CD4-positive, alpha-beta T cell treated with Interferon alpha-2 for 1 hour (primary cell): ENCODE measurements around the gene OTULIN.

Experiments used
- DNase-seq, 2 donors: peaks; one replicate each; pipeline ENCODE4 v3.0.0-alpha.2; 2020 to 2022

The OTULIN gene

DNA sequence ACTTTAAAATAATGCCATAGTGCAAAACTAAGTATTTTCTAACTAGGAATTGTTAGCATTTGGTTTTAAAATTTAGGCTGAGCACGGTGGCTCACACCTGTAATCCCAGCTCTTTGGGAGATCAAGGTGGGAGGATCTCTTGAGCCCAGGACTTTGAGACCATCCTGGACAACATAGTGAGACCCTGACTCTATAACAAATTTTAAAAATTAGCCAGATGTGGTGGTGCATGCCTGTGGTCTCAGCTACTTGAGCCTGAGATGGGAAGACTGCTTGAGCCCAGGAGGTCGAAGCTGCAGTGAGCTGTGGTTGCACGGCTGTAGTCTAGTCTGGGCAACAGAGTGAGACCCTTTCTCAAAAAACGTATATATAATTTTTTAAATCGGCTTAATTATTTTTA, 4.9 kb downstream of the OTULIN start:
- DNase-seq, result no peak

DNA sequence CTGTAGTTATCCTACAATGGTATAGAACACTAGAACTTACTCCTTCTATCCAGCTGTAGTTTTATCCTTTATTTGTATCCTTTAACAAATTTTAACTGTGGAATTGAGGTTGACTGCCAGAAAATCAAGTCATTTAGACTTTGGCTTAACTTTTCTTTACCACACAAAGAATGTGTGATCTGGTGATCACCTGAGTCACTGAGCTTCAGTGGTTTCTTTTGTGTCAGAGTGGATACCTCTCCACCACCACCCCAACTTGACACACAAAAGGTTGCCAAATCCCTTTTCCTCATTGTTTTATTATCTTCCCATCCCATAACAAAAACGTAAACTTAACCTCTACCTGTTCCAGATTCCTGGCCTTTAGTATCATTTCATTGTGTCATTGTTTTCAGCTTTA, 5.5 kb downstream of the OTULIN start:
- no peak for DNase-seq

- peak in 1 of 2 donors; percentile 62 for DNase-seq
Observed at GRCh38 chr5:14671414-14671813, 6.9 kb downstream of the OTULIN start.

DNA sequence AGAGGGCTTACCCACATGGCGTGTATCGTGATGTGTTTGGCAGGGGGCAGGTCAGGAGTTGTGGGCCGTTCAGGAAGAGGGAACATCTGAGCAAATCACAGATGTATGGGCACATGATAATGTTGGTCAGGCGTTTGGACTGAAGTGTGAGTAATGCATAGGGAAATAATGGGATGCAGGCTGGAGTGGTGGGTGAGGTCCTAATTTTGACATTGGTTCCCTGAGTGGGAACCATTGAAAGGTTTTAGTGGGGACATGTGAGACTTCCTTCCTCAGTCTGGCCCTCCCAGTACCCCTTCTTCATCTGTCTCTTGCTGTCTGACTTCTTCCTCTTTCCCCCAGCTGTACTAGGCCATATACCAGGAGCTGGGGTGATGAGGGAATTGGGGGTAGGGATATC, 7.6 kb downstream of the OTULIN start:
- no peak for DNase-seq

DNA sequence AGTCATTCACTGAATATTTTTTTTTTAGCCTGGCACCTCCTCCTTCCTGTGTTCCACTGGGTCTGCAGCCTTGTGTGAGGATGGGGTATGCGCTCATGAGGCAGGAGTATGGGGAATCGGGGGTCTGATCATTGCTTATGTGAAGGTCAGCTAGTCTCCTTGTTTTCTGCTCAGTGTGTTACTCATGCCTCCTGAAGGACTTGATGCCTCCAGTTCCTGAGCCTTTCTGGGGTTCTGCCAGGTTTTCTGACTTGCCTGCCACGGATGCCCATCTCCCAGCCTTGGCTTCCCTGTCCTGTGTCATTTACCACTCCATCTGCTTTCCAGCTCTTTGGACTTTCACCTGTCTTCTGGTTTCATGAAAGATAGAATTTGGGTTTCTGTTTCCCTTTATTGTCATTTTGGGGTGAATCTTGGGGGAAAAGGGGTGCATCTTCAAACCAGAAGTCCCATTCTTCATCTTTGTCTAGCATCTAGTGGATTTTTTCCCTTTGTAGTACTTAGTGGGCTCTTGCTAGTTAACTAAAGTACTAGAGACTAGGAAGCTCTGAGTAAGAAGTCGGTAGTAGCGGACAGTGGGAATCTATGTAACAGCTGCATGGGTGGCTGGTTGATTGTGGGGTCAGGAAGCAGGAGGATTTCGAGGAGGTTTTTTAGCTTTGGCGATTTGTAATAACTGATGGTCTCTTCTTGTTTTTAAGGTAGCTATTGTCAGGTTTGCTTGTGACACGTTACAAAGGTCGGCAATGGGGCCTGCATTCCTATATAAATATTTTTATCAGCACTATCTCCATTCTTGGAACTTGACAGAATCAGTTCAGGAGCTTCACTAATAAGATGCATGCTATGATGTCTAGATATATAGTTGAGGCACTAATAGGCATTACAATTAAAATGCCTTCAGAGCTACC, 8.2 kb downstream of the OTULIN start:
- no peak for DNase-seq

DNA sequence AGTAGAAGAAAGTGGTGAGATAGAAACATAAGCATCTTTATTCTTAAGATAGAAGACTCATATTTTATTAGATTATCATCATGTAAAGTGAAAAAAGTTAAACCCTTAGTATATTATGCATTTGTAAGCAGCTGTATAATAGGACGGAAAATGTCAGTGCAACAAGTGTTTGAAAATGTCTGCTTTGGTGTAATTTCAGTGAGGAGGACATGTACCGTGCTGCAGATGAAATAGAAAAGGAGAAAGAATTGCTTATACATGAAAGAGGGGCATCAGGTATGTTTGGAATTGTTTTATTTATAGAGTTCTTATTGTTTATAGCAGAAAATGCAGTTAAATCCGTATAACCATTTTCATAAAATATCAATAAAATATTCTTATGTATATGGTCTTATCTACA, 8.9 kb downstream of the OTULIN start:
- no peak for DNase-seq

DNA sequence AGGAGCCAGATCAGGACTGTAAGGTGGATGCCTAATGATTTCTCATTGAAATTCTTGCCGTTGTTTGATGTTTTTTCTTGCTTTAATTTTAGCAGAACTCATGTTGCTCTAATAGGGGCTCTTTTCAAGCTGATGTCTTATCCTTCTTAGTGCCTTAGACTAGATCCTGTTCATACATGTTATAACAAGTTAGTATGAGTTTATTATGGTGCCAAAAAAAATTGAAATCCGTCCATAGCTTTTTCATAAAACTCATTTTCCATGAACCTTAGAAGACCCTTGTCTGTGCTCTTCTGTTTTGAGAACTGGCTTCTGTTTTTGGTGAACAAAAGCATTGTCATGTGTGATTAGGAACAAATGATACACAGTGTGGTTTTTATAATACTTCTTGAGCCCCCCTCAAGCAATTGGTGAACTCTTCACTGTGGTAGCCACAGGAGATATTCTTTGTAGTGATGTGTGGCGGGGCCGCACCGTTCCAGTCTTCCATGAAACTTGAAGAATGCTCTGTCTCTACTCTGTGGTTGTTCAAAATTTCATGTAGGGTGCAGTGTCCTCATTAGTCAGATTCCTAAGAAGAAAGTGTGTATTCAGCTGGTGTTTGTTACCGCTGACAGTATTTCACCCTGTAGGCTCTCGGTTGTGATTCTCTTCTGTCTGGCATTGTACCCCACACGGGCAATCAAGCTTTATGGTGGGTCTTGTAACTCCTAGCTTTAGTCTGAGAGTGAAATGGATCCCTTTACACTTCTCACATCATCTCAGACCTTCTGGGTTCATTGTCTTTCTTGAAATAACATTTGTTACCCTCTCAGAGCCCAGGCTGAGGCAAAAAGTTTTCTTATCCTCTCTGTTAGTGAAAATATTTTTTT, 10.7 kb downstream of the OTULIN start:
- DNase-seq, result no peak

- peak in 1 of 2 donors; percentile 39 for DNase-seq
Observed at GRCh38 chr5:14675865-14676300, 11.4 kb downstream of the OTULIN start.

DNA sequence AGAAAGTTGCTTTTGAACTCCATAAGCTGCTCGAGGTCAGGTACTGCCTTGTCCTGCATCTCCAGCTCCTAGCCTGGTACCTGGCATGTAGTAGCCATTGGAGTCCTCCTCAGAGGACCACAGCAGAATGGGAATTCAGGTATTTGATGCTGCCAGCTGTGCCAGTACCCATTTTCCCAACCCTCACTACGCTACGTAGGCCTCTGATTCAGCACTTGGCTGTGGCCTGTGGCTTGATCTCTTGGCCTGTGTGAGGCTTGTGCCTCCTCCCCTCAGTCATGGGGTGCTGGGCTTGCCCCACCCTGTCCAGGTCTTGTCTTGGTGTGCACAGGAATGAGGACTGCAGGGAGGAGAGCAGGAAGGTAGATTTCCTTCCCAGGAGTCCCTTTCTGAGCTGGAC, 11.8 kb downstream of the OTULIN start:
- DNase-seq, result peak in 1 of 2 donors; percentile 28

DNA sequence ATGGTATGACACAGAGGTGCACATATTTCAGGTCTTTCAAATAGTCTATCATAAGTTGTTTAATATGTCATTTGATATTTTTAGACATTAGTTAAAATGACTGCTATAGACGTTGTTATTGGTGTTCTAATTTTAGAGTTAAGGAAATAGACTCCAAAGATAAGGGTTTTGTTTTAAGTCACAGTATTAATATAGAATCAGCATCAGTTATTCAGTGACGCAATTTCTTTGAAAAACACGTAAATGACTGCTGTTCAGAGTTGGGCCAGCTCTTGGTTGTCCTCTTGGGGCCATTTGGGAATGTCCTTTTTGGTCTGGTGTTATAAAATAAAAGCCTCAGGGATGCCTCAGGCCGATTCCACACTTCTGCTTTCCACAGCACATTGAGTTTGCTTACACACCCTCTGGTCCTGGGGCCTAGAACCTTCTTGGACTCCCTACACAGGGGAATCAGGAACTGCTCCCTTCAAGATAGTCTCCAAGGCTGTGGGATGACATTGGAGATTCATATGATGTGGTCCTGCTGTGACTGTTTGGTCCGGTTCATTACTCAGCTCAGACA, 14.3 kb downstream of the OTULIN start:
- no peak for DNase-seq

DNA sequence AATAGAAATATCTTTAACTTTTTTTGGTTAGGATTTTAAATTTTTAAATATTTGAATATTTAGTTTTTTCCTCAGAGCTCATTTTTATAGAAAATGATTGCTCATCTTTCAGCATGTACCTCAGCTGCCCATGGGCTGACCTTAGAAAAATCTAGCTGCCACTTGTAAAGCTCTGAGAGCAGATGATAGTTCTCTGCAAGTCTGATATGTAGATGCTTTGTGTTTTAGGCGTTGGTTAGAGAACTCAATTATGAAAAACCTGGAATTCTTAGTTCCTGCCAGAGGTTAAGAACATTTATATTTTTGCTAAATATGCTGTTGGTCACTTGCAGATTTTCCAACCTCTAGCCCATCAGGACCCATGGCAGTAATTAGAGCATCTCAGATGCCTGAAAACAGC, 15.1 kb downstream of the OTULIN start:
- DNase-seq, result no peak

DNA sequence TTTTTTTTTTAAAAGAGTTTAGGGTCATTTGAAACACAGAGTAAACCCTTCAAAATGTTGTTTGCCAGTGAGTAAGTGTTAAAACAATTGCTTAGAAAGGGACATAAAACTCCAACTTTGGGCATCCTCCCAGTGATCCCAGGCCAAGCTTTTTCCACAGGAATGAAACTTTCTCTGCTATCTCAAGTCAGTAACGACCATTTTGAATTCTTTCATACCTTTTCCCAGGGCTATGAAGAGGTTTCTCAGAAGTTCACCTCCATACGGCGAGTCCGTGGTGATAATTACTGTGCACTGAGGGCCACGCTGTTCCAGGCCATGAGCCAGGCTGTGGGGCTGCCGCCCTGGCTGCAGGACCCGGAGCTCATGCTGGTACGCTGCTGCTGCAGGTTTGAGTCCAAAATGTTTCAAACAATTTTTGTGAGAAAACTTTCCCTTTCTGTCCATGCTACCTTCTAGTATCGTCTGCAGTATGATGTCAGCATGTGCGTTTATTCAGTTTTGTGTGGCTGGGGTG, 16.8 kb downstream of the OTULIN start:
- DNase-seq, result no peak

- DNase-seq, result no peak
Observed at GRCh38 chr5:14683906-14684455, 19.5 kb downstream of the OTULIN start.

DNA sequence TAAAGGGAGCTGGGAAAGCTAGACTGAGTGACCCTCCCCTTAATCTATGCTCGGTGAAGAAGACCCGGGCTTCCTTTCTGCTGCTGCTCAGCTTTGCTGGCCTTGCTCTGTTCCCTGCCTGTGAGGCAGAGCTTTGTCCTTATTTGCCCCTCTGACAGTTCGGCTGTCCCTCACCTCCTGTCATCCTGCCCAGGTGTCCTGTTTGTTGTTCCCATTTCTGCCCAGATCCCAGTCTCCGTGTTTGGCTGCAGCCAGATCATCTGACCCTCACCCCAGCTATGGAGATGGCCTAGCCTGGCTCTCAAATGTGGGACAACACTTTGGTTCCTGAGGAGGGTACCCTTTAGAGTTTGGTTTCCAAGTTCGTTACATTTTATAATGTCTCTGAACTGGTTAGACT, 20.2 kb downstream of the OTULIN start:
- no peak for DNase-seq

GRCh38 chr5:14685757-14686156, 21.2 kb downstream of the OTULIN start:
- peak; percentile 42 to 71 for DNase-seq

- DNase-seq, result no peak
Observed at GRCh38 chr5:14686517-14686916, 22.0 kb downstream of the OTULIN start.

DNA sequence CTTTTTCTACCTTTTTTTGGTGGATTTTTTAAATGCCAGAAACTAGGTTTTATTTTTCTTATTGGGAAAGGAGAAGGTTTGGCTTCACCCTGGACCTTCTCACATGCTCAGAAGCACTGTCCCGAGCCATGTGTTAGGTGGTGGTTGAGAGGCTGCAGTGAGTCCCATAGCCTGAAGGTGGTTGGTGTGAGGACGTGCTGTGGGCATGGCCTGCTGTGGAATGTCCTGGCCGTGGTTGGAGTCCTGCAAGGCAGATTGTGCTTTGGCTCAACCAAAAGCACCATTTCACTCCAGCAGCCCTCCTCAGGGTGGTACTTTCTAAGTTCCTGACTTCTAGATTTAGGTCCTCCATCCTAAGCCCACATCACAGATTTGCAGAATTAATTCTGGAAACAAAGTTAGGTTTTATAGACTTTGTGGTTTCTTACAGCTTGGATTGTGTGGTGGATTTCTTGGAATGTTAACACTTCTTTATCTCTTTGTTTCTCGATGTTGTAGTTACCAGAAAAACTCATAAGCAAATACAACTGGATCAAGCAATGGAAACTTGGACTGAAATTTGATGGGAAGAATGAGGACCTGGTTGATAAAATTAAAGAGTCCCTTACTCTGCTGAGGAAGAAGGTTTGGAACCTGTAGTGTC, 22.6 kb downstream of the OTULIN start:
- no peak for DNase-seq

GRCh38 chr5:14693070-14693469, 28.6 kb downstream of the OTULIN start:
- no peak for DNase-seq

GRCh38 chr5:14695152-14695551, 30.6 kb downstream of the OTULIN start:
- no peak for DNase-seq

DNA sequence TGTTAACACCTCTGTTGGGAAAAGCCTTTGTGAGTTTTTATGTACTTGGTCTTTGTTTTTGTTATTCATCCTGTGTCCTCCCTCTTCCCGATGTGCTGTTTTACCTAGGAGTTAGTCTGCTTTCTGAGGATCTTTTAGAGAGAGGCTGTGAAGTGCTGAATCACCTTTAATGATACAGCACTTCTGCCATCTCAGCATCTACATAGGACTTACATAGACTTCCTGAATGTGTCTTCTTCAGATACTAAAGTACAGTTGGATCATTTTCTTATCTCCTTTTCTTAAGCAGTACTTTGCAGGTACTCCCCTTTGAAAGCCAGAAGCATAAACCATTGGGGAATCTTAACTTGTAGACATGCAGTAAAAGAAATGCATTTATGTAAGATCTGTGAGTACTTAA, 31.5 kb downstream of the OTULIN start:
- DNase-seq, result no peak

DNA sequence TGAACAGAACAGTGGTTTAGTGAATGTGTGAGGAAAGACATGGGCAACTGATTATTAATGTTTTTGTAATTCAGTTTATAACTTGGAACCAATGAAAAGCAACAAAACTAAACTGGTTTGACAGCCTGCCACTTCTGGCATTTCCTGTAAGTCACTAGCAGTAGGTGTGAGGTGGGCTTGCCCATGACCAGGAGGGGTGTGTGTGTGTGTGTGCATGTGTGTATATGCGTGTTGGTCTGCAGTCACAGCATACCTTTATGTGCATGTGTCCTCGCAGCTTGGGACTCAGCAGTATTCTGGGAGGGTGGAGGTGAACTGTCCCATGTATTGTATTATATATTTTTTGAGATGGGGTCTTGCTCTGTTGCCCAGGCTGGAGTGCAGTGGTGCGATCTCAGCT, 32.3 kb downstream of the OTULIN start:
- no peak for DNase-seq

DNA sequence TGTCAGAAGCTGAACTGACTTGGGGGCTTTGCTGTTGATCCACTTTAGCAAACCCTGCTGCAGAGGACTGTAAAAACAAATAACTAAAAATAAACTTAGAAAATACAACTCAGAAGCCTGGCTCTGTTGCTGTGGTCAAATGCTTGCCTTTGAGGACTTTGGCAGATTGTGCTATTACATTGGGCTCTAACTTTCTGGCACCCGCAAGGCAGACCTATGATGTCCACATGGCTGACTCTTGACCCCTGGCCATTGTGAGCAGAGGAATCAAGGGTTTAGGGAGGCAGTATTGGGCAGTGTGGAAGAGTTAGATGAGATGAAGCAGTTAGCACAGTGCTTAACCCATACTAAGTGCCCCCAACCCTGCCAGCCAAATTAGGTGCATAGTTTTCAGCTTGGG, 34.0 kb downstream of the OTULIN start:
- DNase-seq, result no peak
